Naive thymus-derived CD4-positive, alpha-beta T cell (primary cell): ENCODE data around the gene LYG2. TPM values are rescaled to one million over a fixed set of nuclear protein-coding genes. Genes with fewer than 3 reads are reported as not detected.
"Not testable (repeated sequence)": the region's sequence is repeated elsewhere in the genome, so short reads cannot be mapped to it uniquely, and the experiment has no call there.

Experiments used
- ATAC-seq: fragments of 150-1000 bp; cut with Tn5 transposase; 2 replicates; pipeline ENCODE4 v1.10.0; 2021; ENCODE audit warnings: mild to moderate bottlenecking, moderate library complexity
- CTCF ChIA-PET: fragments of 350-600 bp; sonication (Branson Sonifier 250); formaldehyde crosslinking; loops from one replicate; lab custom pipeline; 2021; ENCODE audit warnings: antibody characterized with exemption; lab: Charles Lee
- POLR2A ChIA-PET: fragments of 350-600 bp; sonication (Branson Sonifier 250); formaldehyde crosslinking; loops from one replicate; lab custom pipeline; 2021; ENCODE audit warnings: antibody characterized with exemption, inconsistent platforms; lab: Charles Lee
- DNase-seq, 9 donors: peaks; one replicate each; pipeline versions ENCODE4 v3.0.0 to v3.0.0-alpha.2; 2020 to 2022; ENCODE audit warnings: mixed read lengths in 1 of 9
- H3K27ac ChIP-seq: one replicate; pipeline ENCODE4 v1.7.0; 2013; ENCODE audit warnings: mild to moderate bottlenecking, low read depth, low read length, moderate library complexity
- H3K27me3 ChIP-seq, 2 donors: one replicate each; pipeline ENCODE4 v1.7.0; 2013; ENCODE audit warnings: low read length in 2 of 2, mild to moderate bottlenecking in 2 of 2, moderate library complexity in 2 of 2; ENCODE audit not compliant: control insufficient read depth in 2 of 2, insufficient read depth in 2 of 2
- H3K36me3 ChIP-seq, 3 experiments: 1 replicate in 2 of 3; 2 replicates in 1 of 3; pipeline ENCODE4 v1.7.0; 2013; ENCODE audit warnings: low read length in 3 of 3, mild to moderate bottlenecking in 3 of 3, moderate library complexity in 1 of 3; ENCODE audit not compliant: insufficient read depth in 3 of 3, control insufficient read depth in 2 of 3
- H3K4me1 ChIP-seq, 2 donors: one replicate each; pipeline ENCODE4 v1.7.0; 2013; ENCODE audit warnings: low read length in 2 of 2, mild to moderate bottlenecking in 2 of 2, moderate library complexity in 1 of 2; ENCODE audit not compliant: control insufficient read depth in 2 of 2, insufficient read depth in 2 of 2
- H3K4me3 ChIP-seq: 2 replicates; pipeline ENCODE4 v1.7.0; 2013; ENCODE audit warnings: mild to moderate bottlenecking, low read length
- H3K9me3 ChIP-seq, 3 experiments: 1 replicate in 2 of 3; 2 replicates in 1 of 3; pipeline ENCODE4 v1.7.0; 2013; ENCODE audit warnings: low read length in 3 of 3; ENCODE audit not compliant: control insufficient read depth in 2 of 3
- H3K27ac Mint-ChIP-seq, 9 donors: one replicate each; pipeline ENCODE4 v1.8.0; 2020 to 2022; ENCODE audit warnings: mixed read lengths in 9 of 9, mild to moderate bottlenecking in 8 of 9, moderate library complexity in 5 of 9, inconsistent platforms in 2 of 9
- H3K27me3 Mint-ChIP-seq, 5 donors: one replicate each; pipeline ENCODE4 v1.8.0; 2021 to 2022; ENCODE audit warnings: mixed read lengths in 5 of 5, mild to moderate bottlenecking in 1 of 5
- H3K36me3 Mint-ChIP-seq, 5 donors: one replicate each; pipeline ENCODE4 v1.8.0; 2020 to 2022; ENCODE audit warnings: mixed read lengths in 5 of 5, mild to moderate bottlenecking in 3 of 5, inconsistent platforms in 1 of 5
- H3K4me1 Mint-ChIP-seq, 7 donors: one replicate each; pipeline ENCODE4 v1.8.0; 2020 to 2022; ENCODE audit warnings: mixed read lengths in 7 of 7, mild to moderate bottlenecking in 3 of 7, inconsistent platforms in 1 of 7
- H3K4me3 Mint-ChIP-seq, 10 donors: one replicate each; pipeline ENCODE4 v1.8.0; 2020 to 2022; ENCODE audit warnings: mild to moderate bottlenecking in 10 of 10, mixed read lengths in 10 of 10, moderate library complexity in 6 of 10, inconsistent platforms in 2 of 10
- H3K9me3 Mint-ChIP-seq, 11 donors: one replicate each; pipeline ENCODE4 v1.8.0; 2020 to 2022; ENCODE audit warnings: mixed read lengths in 11 of 11, mild to moderate bottlenecking in 4 of 11, inconsistent platforms in 1 of 11, moderate library complexity in 1 of 11
- intact Hi-C, 2 donors: fragments of 100-400 bp; cut with micrococcal nuclease; formaldehyde crosslinking; loops; one replicate each; pipeline ENCODE4 v1.15.1; 2023
- polyA plus RNA-seq, 2 donors: library from polyadenylated mRNA; unstranded; fragments of 300-500 nt; fragmentation: Illumina TruSeq; gene quantifications; one replicate each; pipeline ENCODE4 v1.2.3, GENCODE V29; 2021
- total RNA-seq, 6 experiments: library from RNA in 5 of 6; stranded (reverse) in 5 of 6; gene quantifications; 1 replicate in 5 of 6; 2 replicates in 1 of 6; pipeline ENCODE4 v1.2.3 and lab custom pipeline; 2021 to 2026

LYG2 gene
- total and polyA plus RNA-seq, 7 experiments from 2014 or later = not detected

- CTCF ChIA-PET = no interaction called here
- H3K4me1 Mint-ChIP-seq = no peaks in the 10 kb centered on the region
Measured at GRCh38 chr2:99278793-99279291, 23.4 kb upstream of the LYG2 start.

DNA sequence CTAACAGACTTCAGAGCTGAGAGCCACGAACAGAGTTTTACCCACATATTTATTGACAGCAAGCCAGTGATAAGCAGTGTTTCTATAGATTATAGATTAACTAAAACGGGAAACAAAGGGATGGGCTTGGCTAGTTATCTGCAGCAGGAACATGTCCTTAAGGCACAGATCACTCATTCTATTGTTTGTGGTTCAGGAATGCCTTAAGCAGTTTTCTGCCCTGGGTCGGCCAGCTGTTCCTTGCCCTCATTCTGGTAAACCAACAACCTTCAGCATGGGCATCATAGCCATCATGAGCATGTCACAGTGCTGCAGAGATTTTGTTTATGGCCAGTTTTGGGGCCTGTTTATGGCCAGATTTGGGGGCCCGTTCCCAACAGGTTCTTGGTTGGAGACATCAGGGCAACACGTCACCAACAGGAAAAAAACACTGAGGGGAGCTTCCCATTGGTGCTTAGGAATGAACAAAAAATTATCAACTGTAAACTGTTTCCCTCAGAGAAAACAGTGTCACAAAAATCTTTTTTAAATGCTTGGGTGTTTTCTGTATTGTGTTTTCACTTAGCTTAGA is 22.8 kb upstream of the LYG2 start:
- H3K27me3 ChIP-seq, CTCF ChIA-PET, H3K4me3 Mint-ChIP-seq, H3K27ac ChIP-seq, H3K4me3 ChIP-seq, H3K4me1 ChIP-seq, DNase-seq, H3K4me1 Mint-ChIP-seq, H3K27me3 Mint-ChIP-seq, H3K36me3 ChIP-seq, H3K9me3 ChIP-seq, POLR2A ChIA-PET, ATAC-seq, intact Hi-C loops, H3K27ac Mint-ChIP-seq: not testable (repeated sequence)
- Mint-ChIP-seq H3K9me3 (peaks cover 3 to 23% (median 13%) of the 10 kb centered on the region in 11 donors), H3K36me3 (peaks cover 8 to 55% (median 39%) of the 10 kb centered on the region in 5 donors)

More at GRCh38 chr2:99278793-99279291, 23.4 kb upstream of the LYG2 start:
- H3K4me3 Mint-ChIP-seq = no peak overlapping the region
- ATAC-seq (no peak), DNase-seq (no peak)
- H3K4me3 ChIP-seq = no peak overlapping the region
- no peaks in the 10 kb centered on the region for H3K27me3 ChIP-seq
- H3K4me1 ChIP-seq = no peaks in the 10 kb centered on the region
- intact Hi-C loops = no loop called here
- H3K27ac Mint-ChIP-seq = no peak overlapping the region
- no peak overlapping the region for H3K27ac ChIP-seq
- H3K9me3 ChIP-seq = peaks cover 0 to 3% (median 0%) of the 10 kb centered on the region in 3 experiments
- no peaks in the 10 kb centered on the region for H3K36me3 ChIP-seq
- H3K36me3 Mint-ChIP-seq = peaks cover 9 to 55% (median 42%) of the 10 kb centered on the region in 5 donors
- POLR2A ChIA-PET = no interaction called here
- no peaks in the 10 kb centered on the region for H3K27me3 Mint-ChIP-seq
- H3K9me3 Mint-ChIP-seq = peaks cover 3 to 23% (median 13%) of the 10 kb centered on the region in 11 donors

GRCh38 chr2:99275882-99276281 is 20.4 kb upstream of the LYG2 start:
- no peak overlapping the region for H3K4me3 Mint-ChIP-seq
- Histone ChIP-seq H3K27ac (no peak overlapping the region), H3K9me3 (peaks cover 0 to 6% (median 0%) of the 10 kb centered on the region in 3 experiments), H3K4me3 (no peak overlapping the region), H3K36me3 (no peaks in the 10 kb centered on the region), H3K27me3 (no peaks in the 10 kb centered on the region), H3K4me1 (no peaks in the 10 kb centered on the region)
- peaks cover 10 to 32% (median 20%) of the 10 kb centered on the region in 11 donors for H3K9me3 Mint-ChIP-seq
- H3K27me3 Mint-ChIP-seq = no peaks in the 10 kb centered on the region
- peaks cover 9 to 50% (median 37%) of the 10 kb centered on the region in 5 donors for H3K36me3 Mint-ChIP-seq
- CTCF ChIA-PET = interaction anchor here (0.6 kb wide), 1 partner anchor 11 kb away, joined by 4 read pairs; no protein-coding TSS in a partner anchor
- H3K27ac Mint-ChIP-seq = no peak overlapping the region
- POLR2A ChIA-PET = no interaction called here
- H3K4me1 Mint-ChIP-seq = no peaks in the 10 kb centered on the region
- DNase-seq = no peak
- no peak for ATAC-seq
- intact Hi-C loops = no loop called here

GRCh38 chr2:99261242-99261641 is 5.8 kb upstream of the LYG2 start:
- Mint-ChIP-seq H3K9me3 (peaks cover 0 to 7% (median 0%) of the 10 kb centered on the region in 11 donors), H3K4me1 (peaks cover 0 to 2% (median 0%) of the 10 kb centered on the region in 7 donors), H3K36me3 (peaks cover 1 to 26% (median 12%) of the 10 kb centered on the region in 5 donors), H3K27me3 (peaks cover 0 to 2% (median 0%) of the 10 kb centered on the region in 5 donors), H3K27ac (no peak overlapping the region), H3K4me3 (no peak overlapping the region)
- Histone ChIP-seq H3K27me3 (no peaks in the 10 kb centered on the region), H3K4me3 (no peak overlapping the region), H3K4me1 (no peaks in the 10 kb centered on the region), H3K36me3 (no peaks in the 10 kb centered on the region), H3K9me3 (no peaks in the 10 kb centered on the region), H3K27ac (no peak overlapping the region)
- intact Hi-C loops = no loop called here
- ATAC-seq (no peak), DNase-seq (no peak)
- ChIA-PET CTCF (no interaction called here), POLR2A (interaction anchor here (0.5 kb wide), 1 partner anchor 519 kb away, joined by 3 read pairs; no protein-coding TSS in a partner anchor)

DNA sequence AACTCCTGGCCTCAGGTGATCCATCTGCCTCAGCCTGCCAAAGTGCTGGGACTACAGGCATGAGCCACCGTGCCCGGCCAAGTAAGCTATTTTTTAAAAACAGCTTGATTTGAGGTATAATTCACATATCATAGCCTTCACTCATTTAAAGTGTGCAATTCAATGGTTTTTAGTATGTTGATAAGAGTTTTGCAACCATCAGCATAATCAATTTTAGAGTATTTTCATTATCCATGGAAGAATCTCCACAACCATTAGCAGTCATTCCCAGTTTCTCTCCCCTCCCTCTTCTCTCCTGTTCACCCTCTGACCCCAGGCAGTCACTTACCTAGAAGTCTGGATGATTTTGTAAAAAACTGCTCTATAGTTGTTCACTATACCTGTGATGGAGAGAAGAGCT is 4.7 kb upstream of the LYG2 start:
- POLR2A ChIA-PET = no interaction called here

DNA sequence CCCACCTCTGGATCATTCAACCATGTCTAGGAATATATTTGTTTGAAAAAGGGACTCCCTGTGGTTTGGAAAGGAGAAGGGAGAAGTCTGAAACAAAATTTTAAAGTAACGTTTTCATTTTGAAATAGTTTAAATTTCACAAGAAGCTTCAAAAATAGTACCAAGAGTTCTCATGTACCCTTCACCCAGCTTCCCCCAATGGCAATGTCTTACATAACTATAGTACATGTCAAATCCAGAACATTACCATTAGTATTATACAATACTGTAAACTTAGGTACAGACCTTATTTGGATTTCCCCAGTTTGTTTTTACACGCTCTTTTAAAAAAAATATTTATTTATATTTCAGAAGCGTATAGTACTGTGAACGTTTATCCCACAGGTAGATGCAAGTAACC is 4.0 kb upstream of the LYG2 start:
- peaks cover 0 to 2% (median 0%) of the 10 kb centered on the region in 7 donors for H3K4me1 Mint-ChIP-seq
- H3K27ac ChIP-seq = no peak overlapping the region
- H3K9me3 Mint-ChIP-seq = peaks cover 0 to 7% (median 0%) of the 10 kb centered on the region in 11 donors
- peaks cover 0 to under 1% (median 0%) of the 10 kb centered on the region in 5 donors for H3K27me3 Mint-ChIP-seq
- H3K9me3 ChIP-seq = no peaks in the 10 kb centered on the region
- no peak overlapping the region for H3K4me3 Mint-ChIP-seq
- POLR2A ChIA-PET = no interaction called here
- intact Hi-C loops = no loop called here
- H3K27me3 ChIP-seq = no peaks in the 10 kb centered on the region
- no peak overlapping the region for H3K4me3 ChIP-seq
- DNase-seq (no peak), ATAC-seq (no peak)
- H3K36me3 ChIP-seq = no peaks in the 10 kb centered on the region
- H3K4me1 ChIP-seq = no peaks in the 10 kb centered on the region
- CTCF ChIA-PET = no interaction called here
- H3K27ac Mint-ChIP-seq = no peak overlapping the region
- peaks cover 0 to 23% (median 7%) of the 10 kb centered on the region in 5 donors for H3K36me3 Mint-ChIP-seq

More for the DNA sequence above, 4.7 kb upstream of the LYG2 start:
- ATAC-seq (no peak), DNase-seq (no peak)
- no peak overlapping the region for H3K4me3 Mint-ChIP-seq
- H3K4me1 Mint-ChIP-seq = peaks cover 0 to 2% (median 0%) of the 10 kb centered on the region in 7 donors
- H3K27ac Mint-ChIP-seq = no peak overlapping the region
- no peaks in the 10 kb centered on the region for H3K36me3 ChIP-seq
- no peaks in the 10 kb centered on the region for H3K4me1 ChIP-seq
- H3K36me3 Mint-ChIP-seq = peaks cover 0 to 25% (median 7%) of the 10 kb centered on the region in 5 donors
- peaks cover 0 to 7% (median 0%) of the 10 kb centered on the region in 11 donors for H3K9me3 Mint-ChIP-seq
- H3K27me3 Mint-ChIP-seq = peaks cover 0 to 2% (median 0%) of the 10 kb centered on the region in 5 donors
- no peak overlapping the region for H3K27ac ChIP-seq
- H3K27me3 ChIP-seq = no peaks in the 10 kb centered on the region
- CTCF ChIA-PET = no interaction called here
- intact Hi-C loops = no loop called here
- H3K4me3 ChIP-seq = no peak overlapping the region
- H3K9me3 ChIP-seq = no peaks in the 10 kb centered on the region
